SK-N-DZ (cell line): ENCODE measurements around the gene MIB2.

Experiments used
- DNase-seq: peaks from one replicate; pipeline ENCODE4 v3.0.0-alpha.2; 2015; ENCODE audit warnings: low spot score

MIB2 gene

DNA sequence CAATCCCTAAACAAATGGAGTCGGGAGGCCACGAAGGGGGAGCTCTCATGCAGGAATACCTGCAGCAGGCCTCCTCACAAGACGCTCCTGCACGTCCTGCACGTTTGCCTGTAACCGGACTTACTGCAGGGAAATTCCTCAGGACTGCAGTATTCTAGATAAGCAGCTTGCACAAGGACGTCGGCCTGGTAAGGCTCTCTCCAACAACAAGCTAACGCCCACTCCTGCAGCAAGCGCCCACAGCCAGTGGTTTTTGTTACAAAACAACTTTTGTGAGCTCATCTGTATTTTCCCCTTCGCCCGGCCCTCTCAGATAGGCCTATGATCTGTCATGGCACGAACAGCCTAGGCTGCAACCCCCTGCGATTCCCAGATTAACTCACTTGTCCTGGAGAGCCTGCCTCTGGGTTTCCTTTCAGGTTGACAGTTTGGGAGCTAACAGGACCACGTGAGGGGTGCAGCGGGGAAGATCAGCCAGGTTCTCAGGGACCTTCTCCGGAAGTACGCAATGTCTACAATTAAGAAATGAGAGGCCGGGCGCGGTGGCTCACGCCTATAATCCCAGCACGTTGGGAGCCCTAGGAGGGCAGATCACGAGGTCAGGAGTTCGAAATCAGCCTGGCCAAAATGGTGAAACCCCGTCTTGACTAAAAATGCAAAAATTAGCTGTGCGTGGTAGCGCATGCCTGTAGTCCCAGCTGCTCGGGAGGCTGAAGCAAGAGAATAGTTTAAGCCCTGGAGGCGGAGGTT lies 921 bp upstream of the MIB2 start:
- no peak for DNase-seq

DNA sequence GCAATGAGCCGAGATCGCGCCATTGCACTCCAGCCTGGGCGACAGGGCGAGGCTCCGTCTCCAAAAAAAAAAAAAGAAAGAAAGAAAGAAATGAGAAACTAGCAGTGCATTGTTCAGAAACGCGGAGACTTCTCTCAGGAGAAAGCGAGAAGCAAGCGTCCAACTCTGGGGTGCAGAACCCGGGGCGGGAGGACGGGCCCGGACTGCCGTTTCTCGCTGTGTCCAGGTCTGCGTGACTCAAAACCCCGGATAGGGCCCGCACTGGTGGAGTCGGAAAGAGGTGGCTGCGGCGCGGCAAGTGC lies 395 bp upstream of the MIB2 start:
- no peak for DNase-seq

GRCh38 chr1:1616045-1616790 lies 918 bp downstream of the MIB2 start:
- no peak for DNase-seq

DNA sequence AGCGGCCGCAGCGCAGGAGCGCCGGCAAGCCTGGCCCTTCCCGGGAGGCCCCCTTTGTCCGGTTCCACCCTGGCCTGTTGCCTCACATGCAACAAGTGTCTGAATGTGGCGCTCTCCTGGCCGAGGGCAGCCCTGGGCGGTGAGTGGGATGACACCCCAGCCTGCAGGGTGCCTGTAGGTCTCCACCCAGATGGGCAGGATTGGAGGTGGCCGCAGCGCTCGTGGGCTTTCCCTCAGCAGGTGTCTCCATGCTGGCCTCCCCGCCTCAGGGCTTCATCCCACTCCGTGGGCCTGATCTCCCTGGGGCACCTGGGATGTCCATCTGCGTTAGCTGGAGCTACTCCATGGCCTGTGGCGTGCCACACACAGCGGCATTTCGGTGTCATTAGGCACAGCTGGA lies 1.5 kb downstream of the MIB2 start:
- no peak for DNase-seq

- no peak for DNase-seq
Measured at GRCh38 chr1:1617516-1617915, 2.2 kb downstream of the MIB2 start.

GRCh38 chr1:1617925-1618324 lies 2.6 kb downstream of the MIB2 start:
- DNase-seq, result no peak

DNA sequence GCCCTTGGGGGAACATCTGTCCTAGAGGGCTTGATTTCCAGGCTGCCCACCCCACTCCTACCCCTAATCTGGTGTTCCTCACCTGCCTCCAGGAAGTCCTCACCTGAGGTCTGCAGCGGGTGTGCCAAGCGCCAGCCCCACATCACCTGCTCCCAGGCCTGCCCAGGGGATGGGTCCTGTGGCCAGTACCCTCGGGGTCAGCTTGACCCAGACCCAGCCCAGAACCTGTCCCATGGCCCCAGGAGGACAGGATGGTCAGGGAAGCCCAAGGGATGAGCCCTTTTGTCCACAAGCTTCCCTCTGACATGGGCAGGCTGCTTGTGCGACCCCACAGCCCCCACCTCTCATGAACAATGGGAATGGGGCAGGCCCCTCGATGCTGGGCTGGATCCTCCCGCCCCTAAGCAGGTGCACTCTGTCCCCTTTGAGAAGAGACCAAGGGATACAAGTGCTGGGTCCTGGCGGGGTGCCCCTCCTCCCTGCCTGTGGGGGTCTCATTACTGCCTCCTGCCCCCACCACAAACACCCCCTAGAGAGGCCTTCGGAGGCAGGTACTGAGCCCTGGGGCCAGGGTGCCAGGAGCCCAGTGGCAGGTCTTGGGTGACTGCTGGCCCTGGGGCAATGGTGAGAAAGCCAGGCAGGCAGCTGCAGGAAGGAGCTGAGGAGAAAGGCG lies 3.2 kb downstream of the MIB2 start:
- DNase-seq, result no peak

DNA sequence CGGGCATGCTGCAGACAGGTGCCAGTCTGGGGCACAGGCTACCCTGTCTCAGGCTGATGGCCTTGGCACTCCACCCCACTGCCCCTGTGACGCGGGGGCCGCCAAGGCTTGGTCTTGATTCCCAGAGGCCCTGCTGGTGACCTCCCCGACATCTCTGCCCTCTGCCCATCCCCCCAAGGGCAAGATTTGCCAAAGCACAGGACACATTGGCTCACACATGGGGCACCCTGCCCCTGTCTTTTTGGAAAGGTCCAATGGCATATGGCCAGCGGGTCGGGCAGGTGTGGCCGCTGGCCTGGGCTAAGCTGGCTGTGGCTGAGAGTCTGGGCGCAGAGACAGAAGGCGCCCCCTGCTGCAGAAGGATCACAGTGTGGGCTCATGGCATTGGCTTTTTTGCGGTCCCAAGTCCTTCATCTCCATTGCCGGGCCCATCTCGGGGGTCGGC lies 4.6 kb downstream of the MIB2 start:
- DNase-seq, result no peak

DNA sequence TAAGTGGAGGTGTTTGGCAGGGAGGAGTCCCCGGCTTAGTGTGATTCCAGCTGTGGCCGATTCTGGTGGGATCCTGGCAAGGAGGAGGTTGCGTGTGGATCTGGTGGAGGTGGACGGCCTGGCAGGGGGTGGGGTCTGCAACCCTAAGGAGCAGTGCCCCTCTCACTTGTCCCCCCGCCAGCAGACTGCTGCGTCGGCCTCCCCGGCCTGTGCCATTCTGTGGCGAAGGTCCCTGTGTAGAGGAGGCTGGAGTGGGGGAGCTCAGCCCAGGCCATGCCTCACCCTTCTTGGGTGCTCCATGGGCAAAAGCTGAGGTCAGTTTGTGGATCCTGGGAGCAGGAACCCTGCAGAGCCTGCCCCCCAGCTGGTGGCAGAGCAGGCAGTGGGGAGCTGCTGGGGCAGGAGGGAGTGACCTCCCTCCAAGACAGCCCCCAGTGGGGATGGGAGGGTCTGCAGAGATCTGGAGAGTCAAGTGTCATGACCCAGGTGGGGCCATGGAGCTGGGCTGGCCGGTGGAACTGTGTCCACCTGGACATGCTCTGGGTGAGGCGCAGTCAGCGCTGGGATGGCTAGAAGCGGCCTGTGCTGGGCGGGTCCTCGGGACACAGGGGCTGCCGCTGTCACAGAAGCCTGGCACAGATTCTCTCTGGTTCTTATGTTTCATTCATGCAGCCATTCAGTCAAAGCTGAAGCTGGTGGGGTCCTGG lies 5.3 kb downstream of the MIB2 start:
- DNase-seq, result no peak

GRCh38 chr1:1621173-1622009 lies 6.1 kb downstream of the MIB2 start:
- DNase-seq, result no peak

- no peak for DNase-seq
Measured at GRCh38 chr1:1622010-1622787, 6.9 kb downstream of the MIB2 start.

GRCh38 chr1:1622788-1623094 lies 7.4 kb downstream of the MIB2 start:
- no peak for DNase-seq

DNA sequence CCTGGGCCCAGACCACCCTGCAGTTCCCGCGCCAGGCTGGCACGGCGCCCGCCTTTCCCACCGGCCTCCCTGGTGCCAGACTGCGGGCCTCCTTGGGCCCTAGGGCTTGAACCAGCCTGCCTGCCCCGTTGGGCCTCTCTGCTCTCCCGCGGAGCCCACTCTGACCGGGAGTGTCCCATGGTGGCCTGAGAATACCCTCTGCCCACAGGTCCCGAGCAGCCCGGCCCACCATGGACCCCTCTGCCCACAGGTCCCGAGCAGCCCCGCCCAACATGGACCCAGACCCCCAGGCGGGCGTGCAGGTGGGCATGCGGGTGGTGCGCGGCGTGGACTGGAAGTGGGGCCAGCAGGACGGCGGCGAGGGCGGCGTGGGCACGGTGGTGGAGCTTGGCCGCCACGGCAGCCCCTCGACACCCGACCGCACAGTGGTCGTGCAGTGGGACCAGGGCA lies 7.9 kb downstream of the MIB2 start:
- no peak for DNase-seq

DNA sequence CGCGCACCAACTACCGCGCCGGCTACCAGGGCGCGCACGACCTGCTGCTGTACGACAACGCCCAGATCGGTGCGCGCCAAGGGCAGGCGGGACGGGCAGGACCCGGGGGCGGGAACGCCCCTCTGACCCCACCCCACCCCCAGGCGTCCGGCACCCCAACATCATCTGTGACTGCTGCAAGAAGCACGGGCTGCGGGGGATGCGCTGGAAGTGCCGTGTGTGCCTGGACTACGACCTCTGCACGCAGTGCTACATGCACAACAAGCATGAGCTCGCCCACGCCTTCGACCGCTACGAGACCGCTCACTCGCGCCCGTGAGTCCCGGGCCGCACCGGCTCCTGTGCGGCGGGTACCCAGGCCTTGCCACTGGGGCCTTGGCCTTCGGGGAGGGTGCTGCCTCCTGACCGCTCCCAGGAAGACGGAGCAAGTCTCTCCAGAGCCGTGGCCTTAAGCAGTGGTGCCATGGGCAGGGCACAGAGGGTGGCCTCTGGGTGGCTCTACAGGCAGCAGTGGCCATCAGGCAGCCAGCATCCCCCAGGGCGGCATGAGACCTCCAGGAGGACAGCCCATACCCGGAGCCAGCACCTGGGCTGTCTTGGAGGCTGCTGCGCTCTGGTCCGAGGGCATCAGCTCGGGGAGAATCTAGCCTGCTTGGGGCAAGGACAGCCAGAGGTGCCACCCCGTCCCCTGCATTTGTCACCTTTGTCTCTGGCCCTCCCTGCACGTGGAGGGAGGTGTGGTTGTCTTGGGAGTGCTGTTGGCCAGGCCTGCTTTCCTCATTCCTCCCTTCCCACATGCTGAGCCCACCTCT lies 8.5 kb downstream of the MIB2 start:
- no peak for DNase-seq

DNA sequence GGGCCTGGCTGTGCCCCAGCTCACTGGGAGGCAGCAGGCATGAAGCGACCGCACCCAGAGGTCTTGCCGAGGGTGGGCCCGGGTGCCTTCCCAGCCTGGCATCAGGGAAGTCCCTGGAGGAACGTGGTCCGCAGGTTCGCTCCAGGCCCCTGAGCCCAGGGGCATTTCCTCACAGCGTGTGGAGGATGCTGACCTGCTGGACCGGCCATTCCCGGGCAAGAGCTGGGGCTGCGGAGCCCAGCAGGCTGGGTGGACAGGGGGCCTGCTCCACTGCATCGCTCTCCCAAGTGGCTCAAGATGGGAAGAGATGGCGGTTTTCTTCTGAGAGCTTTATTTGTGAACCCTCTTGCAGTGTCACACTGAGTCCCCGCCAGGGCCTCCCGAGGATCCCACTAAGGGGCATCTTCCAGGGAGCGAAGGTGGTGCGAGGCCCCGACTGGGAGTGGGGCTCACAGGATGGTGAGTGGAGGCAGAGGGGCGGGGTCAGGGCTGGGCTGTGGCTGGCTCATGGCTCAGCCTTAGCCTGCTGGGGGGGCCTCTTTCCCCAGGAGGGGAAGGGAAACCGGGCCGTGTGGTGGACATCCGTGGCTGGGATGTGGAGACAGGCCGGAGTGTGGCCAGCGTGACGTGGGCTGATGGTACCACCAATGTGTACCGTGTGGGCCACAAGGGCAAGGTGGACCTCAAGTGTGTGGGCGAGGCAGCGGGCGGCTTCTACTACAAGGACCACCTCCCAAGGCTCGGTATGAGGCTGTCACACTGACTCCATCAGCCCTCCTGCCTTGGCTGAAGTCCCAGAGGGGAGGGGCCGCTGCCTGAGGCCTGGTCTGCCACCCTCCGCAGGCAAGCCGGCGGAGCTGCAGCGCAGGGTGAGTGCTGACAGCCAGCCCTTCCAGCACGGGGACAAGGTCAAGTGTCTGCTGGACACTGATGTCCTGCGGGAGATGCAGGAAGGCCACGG lies 9.4 kb downstream of the MIB2 start:
- DNase-seq, result no peak

DNA sequence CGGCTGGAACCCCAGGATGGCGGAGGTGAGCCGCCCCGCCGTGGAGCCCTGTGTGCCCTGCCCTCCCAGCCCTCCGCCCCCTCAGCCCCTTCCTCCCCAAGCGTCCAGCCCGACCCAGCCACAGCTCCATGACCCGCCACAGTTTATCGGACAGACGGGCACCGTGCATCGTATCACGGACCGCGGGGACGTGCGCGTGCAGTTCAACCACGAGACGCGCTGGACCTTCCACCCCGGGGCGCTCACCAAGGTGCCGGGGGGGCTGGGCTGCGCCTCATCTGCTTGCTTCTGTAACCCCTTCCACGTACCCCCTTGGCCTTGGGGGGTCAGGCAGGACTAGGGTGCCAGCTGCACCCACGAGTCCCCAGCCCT lies 10.1 kb downstream of the MIB2 start:
- DNase-seq, result no peak

GRCh38 chr1:1625824-1626206 lies 10.5 kb downstream of the MIB2 start:
- DNase-seq, result no peak
